ENCODE measurements around the gene KIF2B. TPM values are rescaled to one million over a fixed set of nuclear protein-coding genes. Genes with fewer than 3 reads are reported as not detected.

KIF2B gene
- total RNA-seq (2021), result not detected in 2 replicates
- Bru-seq, nascent RNA, result not detected
- BruChase-seq, experiment 1, labeled RNA remaining after a 2-hour chase, result not detected
- BruChase-seq, experiment 2, labeled RNA remaining after a 6-hour chase, result not detected
- long read RNA-seq, result 0 reads

GRCh38 chr17:53822764-53823163 is at the start of gene KIF2B:
KIF2B (plus strand) TSS chr17:53822927; CDS start chr17:53823034, 107 bp downstream.
- BruUV-seq (replicated peaks), result no TSS peak

GRCh38 chr17:53780320-53780719 is 42.4 kb upstream of the KIF2B start:
- Histone ChIP-seq H2AFZ (no peak overlapping the region), H3K27ac (no peak overlapping the region), H3F3A (ENCODE audit: insufficient read depth, low read depth) (no peaks in the 10 kb centered on the region), H3K4me3 (no peak overlapping the region), H4K20me1 (ENCODE audit: insufficient read depth) (no peaks in the 10 kb centered on the region), H3K4me2 (no peak overlapping the region), H3K79me2 (ENCODE audit: low read depth) (no peaks in the 10 kb centered on the region), H3K4me1 (replicated peaks; ENCODE audit: insufficient read depth) (no peaks in the 10 kb centered on the region), H3K9me3 (ENCODE audit: insufficient read depth, low read depth) (no peaks in the 10 kb centered on the region), H3K27me3 (ENCODE audit: insufficient read depth, low read depth) (no peaks in the 10 kb centered on the region), H3K9me2 (ENCODE audit: insufficient read depth) (no peaks in the 10 kb centered on the region), H3K36me3 (ENCODE audit: low read depth) (no peaks in the 10 kb centered on the region)
- TF ChIP-seq EZH2 (IDR thresholded peaks at IDR 0.05; ENCODE audit: low read depth), result no peak
- TF ChIP-seq CTCF (conservative IDR thresholded peaks at IDR 0.05), result no peak
- CTCF ChIA-PET, result no interaction called here
- DNase-seq, result no peak
- POLR2A ChIA-PET (ENCODE audit: unreplicated experiment), result no interaction called here
- no TSS peak for BruUV-seq (replicated peaks)
- intact Hi-C loops (cut with micrococcal nuclease; ENCODE audit: unreplicated experiment), result no loop called here

More at GRCh38 chr17:53822764-53823163, at the start of gene KIF2B:
- POLR2A ChIA-PET (ENCODE audit: unreplicated experiment), result no interaction called here
- no peaks in the 10 kb centered on the region for H4K20me1 ChIP-seq (ENCODE audit: insufficient read depth)
- H3K9me3 ChIP-seq (ENCODE audit: insufficient read depth, low read depth), result no peaks in the 10 kb centered on the region
- no peak within 1 kb of the TSS for H3K27ac ChIP-seq
- no peaks in the 10 kb centered on the region for H3K4me1 ChIP-seq (replicated peaks; ENCODE audit: insufficient read depth)
- no peak for DNase-seq
- no peaks in the 10 kb centered on the region for H3K9me2 ChIP-seq (ENCODE audit: insufficient read depth)
- TF ChIP-seq EZH2 (IDR thresholded peaks at IDR 0.05; ENCODE audit: low read depth) (no peak), CTCF (conservative IDR thresholded peaks at IDR 0.05) (no peak)
- CTCF ChIA-PET, result no interaction called here
- H3F3A ChIP-seq (ENCODE audit: insufficient read depth, low read depth), result no peaks in the 10 kb centered on the region
- H3K36me3 ChIP-seq (ENCODE audit: low read depth), result no peaks in the 10 kb centered on the region
- no peak within 1 kb of the TSS for H2AFZ ChIP-seq
- no peak within 1 kb of the TSS for H3K4me2 ChIP-seq
- intact Hi-C loops (cut with micrococcal nuclease; ENCODE audit: unreplicated experiment), result no loop called here
- no peaks in the 10 kb centered on the region for H3K79me2 ChIP-seq (ENCODE audit: low read depth)
- no peak within 1 kb of the TSS for H3K4me3 ChIP-seq
- H3K27me3 ChIP-seq (ENCODE audit: insufficient read depth, low read depth), result peaks cover 17% of the 10 kb centered on the region; the same call in 1 of the 2 replicates

GRCh38 chr17:53791551-53791950 is 31.2 kb upstream of the KIF2B start:
- ChIA-PET POLR2A (ENCODE audit: unreplicated experiment) (no interaction called here), CTCF (no interaction called here)
- Histone ChIP-seq H4K20me1 (ENCODE audit: insufficient read depth) (no peaks in the 10 kb centered on the region), H3K36me3 (ENCODE audit: low read depth) (no peaks in the 10 kb centered on the region), H3F3A (ENCODE audit: insufficient read depth, low read depth) (no peaks in the 10 kb centered on the region), H3K27ac (no peak overlapping the region), H3K4me3 (no peak overlapping the region), H3K9me3 (ENCODE audit: insufficient read depth, low read depth) (no peaks in the 10 kb centered on the region), H3K9me2 (ENCODE audit: insufficient read depth) (no peaks in the 10 kb centered on the region), H3K4me1 (replicated peaks; ENCODE audit: insufficient read depth) (no peaks in the 10 kb centered on the region), H3K27me3 (ENCODE audit: insufficient read depth, low read depth) (0 out of 2 replicates have a peak, but pooled peaks cover 9% of the 10 kb centered on the region), H2AFZ (no peak overlapping the region), H3K4me2 (no peak overlapping the region), H3K79me2 (ENCODE audit: low read depth) (no peaks in the 10 kb centered on the region)
- no TSS peak for BruUV-seq (replicated peaks)
- no peak for DNase-seq
- TF ChIP-seq CTCF (conservative IDR thresholded peaks at IDR 0.05), result no peak
- TF ChIP-seq EZH2 (IDR thresholded peaks at IDR 0.05; ENCODE audit: low read depth), result no peak
- intact Hi-C loops (cut with micrococcal nuclease; ENCODE audit: unreplicated experiment), result no loop called here
